ENCODE results near the gene GDF2. TPM values are rescaled to one million over a fixed set of nuclear protein-coding genes. Genes with fewer than 3 reads are reported as not detected.
A peak's percentile ranks its signal among the peaks of the same experiment; 100 is the strongest.

The GDF2 gene
- total RNA-seq, 1 donor from 2014 or later, result not detected

DNA sequence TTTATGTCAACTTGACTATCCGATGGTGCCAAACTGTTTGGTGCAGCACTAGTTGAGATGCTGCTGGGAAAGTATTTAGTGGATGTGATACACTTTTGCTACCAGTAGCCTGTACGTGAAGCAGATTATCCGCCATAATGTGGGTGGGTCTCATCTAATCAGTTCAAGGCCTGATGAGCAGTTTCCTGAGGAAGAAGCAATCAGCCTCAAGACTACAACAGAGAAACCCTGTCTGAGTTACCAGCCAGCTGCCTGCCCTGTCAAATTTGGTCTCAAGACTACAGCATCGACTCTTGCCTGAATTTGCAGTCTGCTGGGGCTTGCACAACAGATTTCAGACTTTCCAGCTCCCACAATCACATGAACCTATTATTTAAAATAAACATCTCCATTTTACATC is 15.1 kb downstream of the GDF2 start:
- Mint-ChIP-seq H3K27ac (no peak overlapping the region), H3K27me3 (peaks cover 16% of the 10 kb centered on the region), H3K4me3 (no peak overlapping the region), H3K9me3 (no peaks in the 10 kb centered on the region), H3K36me3 (no peaks in the 10 kb centered on the region), H3K4me1 (ENCODE audit: unreplicated experiment) (no peaks in the 10 kb centered on the region)
- TF ChIP-seq, protein P1, sequence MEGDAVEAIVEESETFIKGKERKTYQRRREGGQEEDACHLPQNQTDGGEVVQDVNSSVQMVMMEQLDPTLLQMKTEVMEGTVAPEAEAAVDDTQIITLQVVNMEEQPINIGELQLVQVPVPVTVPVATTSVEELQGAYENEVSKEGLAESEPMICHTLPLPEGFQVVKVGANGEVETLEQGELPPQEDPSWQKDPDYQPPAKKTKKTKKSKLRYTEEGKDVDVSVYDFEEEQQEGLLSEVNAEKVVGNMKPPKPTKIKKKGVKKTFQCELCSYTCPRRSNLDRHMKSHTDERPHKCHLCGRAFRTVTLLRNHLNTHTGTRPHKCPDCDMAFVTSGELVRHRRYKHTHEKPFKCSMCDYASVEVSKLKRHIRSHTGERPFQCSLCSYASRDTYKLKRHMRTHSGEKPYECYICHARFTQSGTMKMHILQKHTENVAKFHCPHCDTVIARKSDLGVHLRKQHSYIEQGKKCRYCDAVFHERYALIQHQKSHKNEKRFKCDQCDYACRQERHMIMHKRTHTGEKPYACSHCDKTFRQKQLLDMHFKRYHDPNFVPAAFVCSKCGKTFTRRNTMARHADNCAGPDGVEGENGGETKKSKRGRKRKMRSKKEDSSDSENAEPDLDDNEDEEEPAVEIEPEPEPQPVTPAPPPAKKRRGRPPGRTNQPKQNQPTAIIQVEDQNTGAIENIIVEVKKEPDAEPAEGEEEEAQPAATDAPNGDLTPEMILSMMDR (conservative IDR thresholded peaks at IDR 0.05), result no peak
- no peak for DNase-seq (ENCODE audit: extremely low spot score, unreplicated experiment)

GRCh38 chr10:47339186-47339735 is 17.0 kb downstream of the GDF2 start:
- H3K36me3 Mint-ChIP-seq, result no peaks in the 10 kb centered on the region
- H3K9me3 Mint-ChIP-seq, result no peaks in the 10 kb centered on the region
- no peaks in the 10 kb centered on the region for H3K4me1 Mint-ChIP-seq (ENCODE audit: unreplicated experiment)
- peaks cover 16% of the 10 kb centered on the region for H3K27me3 Mint-ChIP-seq
- TF ChIP-seq, protein P1 (conservative IDR thresholded peaks at IDR 0.05), result no peak
- no peak overlapping the region for H3K27ac Mint-ChIP-seq
- DNase-seq (ENCODE audit: extremely low spot score, unreplicated experiment), result no peak
- H3K4me3 Mint-ChIP-seq, result no peak overlapping the region

GRCh38 chr10:47339759-47340607 is 17.7 kb downstream of the GDF2 start:
- no peak overlapping the region for H3K4me3 Mint-ChIP-seq
- H3K27me3 Mint-ChIP-seq, result peaks cover 12% of the 10 kb centered on the region
- TF ChIP-seq, protein P1 (conservative IDR thresholded peaks at IDR 0.05), result no peak
- no peak for DNase-seq (ENCODE audit: extremely low spot score, unreplicated experiment)
- no peaks in the 10 kb centered on the region for H3K9me3 Mint-ChIP-seq
- H3K4me1 Mint-ChIP-seq (ENCODE audit: unreplicated experiment), result no peaks in the 10 kb centered on the region
- H3K36me3 Mint-ChIP-seq, result no peaks in the 10 kb centered on the region
- H3K27ac Mint-ChIP-seq, result peak overlapping the region; percentile 33

DNA sequence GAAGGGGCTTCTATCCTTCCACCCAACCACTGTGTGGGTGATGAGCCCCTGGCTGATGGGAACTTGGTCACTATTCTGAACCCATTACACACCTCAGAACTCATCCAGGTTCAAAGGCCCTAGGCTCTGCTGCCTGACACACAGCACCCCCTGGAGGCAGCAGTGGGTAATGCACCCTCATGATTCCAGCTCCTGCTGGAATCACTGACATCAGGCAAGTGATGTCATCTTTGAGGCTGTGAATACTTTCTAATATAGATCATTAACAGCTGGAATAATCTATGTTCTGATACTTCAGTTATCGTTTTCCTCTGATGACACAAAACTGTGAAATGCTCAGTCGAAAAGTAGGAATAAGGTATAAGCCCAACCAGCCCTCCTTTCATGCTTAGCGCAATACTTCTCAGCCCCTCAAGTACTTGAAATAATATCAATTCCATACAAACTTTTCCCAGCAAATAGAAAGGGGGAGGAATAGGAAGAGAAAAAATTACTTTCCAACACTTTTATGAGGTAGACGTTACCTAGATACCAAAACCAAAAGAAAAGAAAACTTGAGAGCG is 18.4 kb downstream of the GDF2 start:
- H3K27ac Mint-ChIP-seq, result peak overlapping the region; percentile 33
- no peaks in the 10 kb centered on the region for H3K4me1 Mint-ChIP-seq (ENCODE audit: unreplicated experiment)
- no peak for DNase-seq (ENCODE audit: extremely low spot score, unreplicated experiment)
- H3K27me3 Mint-ChIP-seq, result peaks cover 18% of the 10 kb centered on the region
- no peaks in the 10 kb centered on the region for H3K36me3 Mint-ChIP-seq
- TF ChIP-seq, protein P1 (conservative IDR thresholded peaks at IDR 0.05), result peak; percentile 99
- no peaks in the 10 kb centered on the region for H3K9me3 Mint-ChIP-seq
- H3K4me3 Mint-ChIP-seq, result no peak overlapping the region

- Mint-ChIP-seq H3K4me1 (ENCODE audit: unreplicated experiment) (no peaks in the 10 kb centered on the region), H3K4me3 (no peak overlapping the region), H3K36me3 (no peaks in the 10 kb centered on the region), H3K9me3 (no peaks in the 10 kb centered on the region), H3K27ac (no peak overlapping the region), H3K27me3 (peaks cover 19% of the 10 kb centered on the region)
- DNase-seq (ENCODE audit: extremely low spot score, unreplicated experiment), result no peak
- TF ChIP-seq, protein P1 (conservative IDR thresholded peaks at IDR 0.05), result no peak
Measured at GRCh38 chr10:47344996-47345870, 23.0 kb downstream of the GDF2 start.

Data from type B pancreatic cell (in vitro differentiated cells).